NB4 (cell line): ENCODE data around the gene SSR1.

Experiments
- MAX ChIP-seq: IDR thresholded peaks from 2 replicates; pipeline ENCODE4 v1.6.1; 2011; ENCODE audit warnings: low read depth, low read length
- MYC ChIP-seq: IDR thresholded peaks from 2 replicates; pipeline ENCODE4 v1.6.1; 2011; ENCODE audit warnings: low read depth, low read length

- TF ChIP-seq MYC (no peak), MAX (no peak)
Observed at GRCh38 chr6:7241709-7242645, 71.0 kb downstream of the SSR1 start.
